ENCODE measurements around the gene AP2A1.

Gene AP2A1

DNA sequence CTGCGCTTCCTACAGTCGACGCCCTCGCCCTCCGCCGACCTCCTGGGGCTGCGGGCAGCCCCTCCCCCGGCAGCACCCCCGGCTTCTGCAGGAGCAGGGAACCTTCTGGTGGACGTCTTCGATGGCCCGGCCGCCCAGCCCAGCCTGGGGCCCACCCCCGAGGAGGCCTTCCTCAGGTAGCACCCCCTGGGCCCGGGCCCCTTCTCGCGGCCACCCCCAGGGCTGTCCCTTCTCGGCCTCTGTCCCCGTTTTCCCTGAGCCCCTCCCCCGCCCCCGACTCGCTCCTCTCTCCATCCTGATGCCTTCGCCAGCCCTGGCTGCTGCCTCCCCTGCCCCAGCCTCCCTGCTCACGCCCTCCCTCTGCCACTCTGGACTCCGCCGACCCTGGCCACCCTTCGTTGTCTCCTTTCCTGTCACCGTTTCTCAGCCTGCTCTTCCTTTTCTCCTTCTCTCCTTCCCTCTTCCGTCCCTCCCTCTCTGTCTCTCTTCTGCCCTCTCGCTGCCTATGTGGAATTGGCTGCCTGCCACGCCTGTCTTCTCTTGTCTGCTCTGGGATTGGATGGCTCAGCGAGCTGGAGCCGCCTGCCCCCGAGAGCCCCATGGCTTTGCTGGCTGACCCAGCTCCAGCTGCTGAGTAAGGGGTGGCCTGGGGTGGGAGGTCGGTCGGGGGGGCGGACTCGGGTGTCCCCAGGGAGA is 35.3 kb downstream of the AP2A1 start:
- Histone ChIP-seq H3K9me3 (ENCODE audit: low read depth, low read length) (no peaks in the 10 kb centered on the region), H3K27ac (no peak overlapping the region), H3K36me3 (ENCODE audit: insufficient read depth, low read length) (peaks cover 33% of the 10 kb centered on the region; the same call in 1 of the 2 replicates), H3K9ac (ENCODE audit: insufficient read length) (no peak overlapping the region), H3K4me3 (peak overlapping the region; percentile 68)
- peak; percentile 32 for DNase-seq (ENCODE audit: low read depth, low spot score)
- TF ChIP-seq FOXP2 (optimal IDR thresholded peaks at IDR 0.05; ENCODE audit: control extremely low read depth, extremely low read length, insufficient read depth) (no peak), POLR2AphosphoS5 (IDR thresholded peaks at IDR 0.05; ENCODE audit: borderline replicate concordance, low read depth, low read length) (no peak), EZH2 (IDR thresholded peaks at IDR 0.05) (no peak)

DNA sequence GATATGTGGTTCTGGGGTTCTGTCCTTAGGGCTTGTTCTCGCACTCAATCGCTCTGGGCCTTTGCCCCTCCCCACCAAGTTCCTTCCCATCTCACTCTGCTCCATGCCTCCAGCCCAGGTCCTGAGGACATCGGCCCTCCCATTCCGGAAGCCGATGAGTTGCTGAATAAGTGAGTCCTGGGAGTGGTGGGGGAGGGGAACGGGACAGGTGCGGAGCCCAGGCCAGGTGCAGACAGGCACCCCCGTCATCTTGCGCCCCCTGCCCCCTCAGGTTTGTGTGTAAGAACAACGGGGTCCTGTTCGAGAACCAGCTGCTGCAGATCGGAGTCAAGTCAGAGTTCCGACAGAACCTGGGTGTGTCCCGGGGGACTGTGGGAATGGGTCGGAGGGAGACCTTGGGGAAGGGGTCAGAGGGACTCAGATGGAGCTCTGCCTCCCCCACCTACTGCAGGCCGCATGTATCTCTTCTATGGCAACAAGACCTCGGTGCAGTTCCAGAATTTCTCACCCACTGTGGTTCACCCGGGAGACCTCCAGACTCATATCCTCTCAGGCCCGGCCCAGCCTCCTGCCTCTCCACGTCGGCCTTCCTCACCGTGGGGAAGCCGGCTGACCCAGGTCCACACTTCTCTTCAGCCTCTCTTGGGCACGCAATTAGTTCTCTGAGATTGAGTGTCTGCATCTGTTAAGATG is 36.2 kb downstream of the AP2A1 start:
- Histone ChIP-seq H3K9me3 (ENCODE audit: low read depth, low read length) (no peaks in the 10 kb centered on the region), H3K27ac (no peak overlapping the region), H3K36me3 (ENCODE audit: insufficient read depth, low read length) (peaks cover 31% of the 10 kb centered on the region; the same call in 1 of the 2 replicates), H3K4me3 (no peak overlapping the region), H3K9ac (ENCODE audit: insufficient read length) (no peak overlapping the region)
- no peak for DNase-seq (ENCODE audit: low read depth, low spot score)
- TF ChIP-seq POLR2AphosphoS5 (IDR thresholded peaks at IDR 0.05; ENCODE audit: borderline replicate concordance, low read depth, low read length) (no peak), EZH2 (IDR thresholded peaks at IDR 0.05) (no peak), FOXP2 (optimal IDR thresholded peaks at IDR 0.05; ENCODE audit: control extremely low read depth, extremely low read length, insufficient read depth) (no peak)

GRCh38 chr19:49803529-49803856 is 36.7 kb downstream of the AP2A1 start:
- no peak overlapping the region for H3K4me3 ChIP-seq
- H3K9ac ChIP-seq (ENCODE audit: insufficient read length): no peak overlapping the region
- no peak overlapping the region for H3K27ac ChIP-seq
- TF ChIP-seq POLR2AphosphoS5 (IDR thresholded peaks at IDR 0.05; ENCODE audit: borderline replicate concordance, low read depth, low read length) (no peak), EZH2 (IDR thresholded peaks at IDR 0.05) (no peak), FOXP2 (optimal IDR thresholded peaks at IDR 0.05; ENCODE audit: control extremely low read depth, extremely low read length, insufficient read depth) (no peak)
- peaks cover 33% of the 10 kb centered on the region; the same call in 1 of the 2 replicates for H3K36me3 ChIP-seq (ENCODE audit: insufficient read depth, low read length)
- no peaks in the 10 kb centered on the region for H3K9me3 ChIP-seq (ENCODE audit: low read depth, low read length)
- no peak for DNase-seq (ENCODE audit: low read depth, low spot score)

DNA sequence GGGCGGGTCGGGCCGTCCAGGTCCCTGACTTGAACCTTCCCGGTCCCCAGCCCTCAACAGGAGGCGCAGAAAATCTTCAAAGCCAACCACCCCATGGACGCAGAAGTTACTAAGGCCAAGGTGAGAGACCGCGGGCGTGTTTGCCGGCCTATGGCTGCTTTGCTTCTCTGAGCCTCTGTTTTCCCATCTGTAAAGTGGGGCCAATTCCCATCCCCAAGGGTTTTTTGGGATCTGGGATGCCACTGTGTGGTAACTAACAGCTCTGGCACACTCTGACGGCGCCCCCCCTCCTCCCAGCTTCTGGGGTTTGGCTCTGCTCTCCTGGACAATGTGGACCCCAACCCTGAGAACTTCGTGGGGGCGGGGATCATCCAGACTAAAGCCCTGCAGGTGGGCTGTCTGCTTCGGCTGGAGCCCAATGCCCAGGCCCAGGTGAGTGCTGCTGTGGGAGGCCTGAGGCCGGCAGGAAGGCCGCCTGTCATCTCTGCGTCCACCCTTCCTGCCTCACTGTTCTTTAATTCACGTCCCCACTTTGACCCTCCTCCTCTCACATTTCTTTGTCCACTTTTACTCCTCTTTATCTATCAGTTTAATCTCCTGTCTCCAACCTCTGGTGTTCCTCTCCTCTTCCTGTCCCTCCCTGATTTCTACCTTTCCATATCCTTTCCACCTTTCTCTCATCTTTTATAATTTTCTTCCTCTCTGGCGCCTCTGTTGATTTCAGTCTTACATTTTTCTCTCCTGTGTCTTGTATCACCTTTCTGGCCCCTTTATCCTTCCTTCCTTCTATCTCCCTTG is 39.2 kb downstream of the AP2A1 start:
- Histone ChIP-seq H3K9me3 (ENCODE audit: low read depth, low read length) (no peaks in the 10 kb centered on the region), H3K4me3 (no peak overlapping the region), H3K9ac (ENCODE audit: insufficient read length) (no peak overlapping the region), H3K27ac (no peak overlapping the region), H3K36me3 (ENCODE audit: insufficient read depth, low read length) (peaks cover 22% of the 10 kb centered on the region; the same call in 1 of the 2 replicates)
- no peak; the same call in 1 of the 2 replicates for TF ChIP-seq POLR2AphosphoS5 (IDR thresholded peaks at IDR 0.05; ENCODE audit: borderline replicate concordance, low read depth, low read length)
- TF ChIP-seq FOXP2 (optimal IDR thresholded peaks at IDR 0.05; ENCODE audit: control extremely low read depth, extremely low read length, insufficient read depth): no peak
- TF ChIP-seq EZH2 (IDR thresholded peaks at IDR 0.05): no peak
- DNase-seq (ENCODE audit: low read depth, low spot score): no peak

DNA sequence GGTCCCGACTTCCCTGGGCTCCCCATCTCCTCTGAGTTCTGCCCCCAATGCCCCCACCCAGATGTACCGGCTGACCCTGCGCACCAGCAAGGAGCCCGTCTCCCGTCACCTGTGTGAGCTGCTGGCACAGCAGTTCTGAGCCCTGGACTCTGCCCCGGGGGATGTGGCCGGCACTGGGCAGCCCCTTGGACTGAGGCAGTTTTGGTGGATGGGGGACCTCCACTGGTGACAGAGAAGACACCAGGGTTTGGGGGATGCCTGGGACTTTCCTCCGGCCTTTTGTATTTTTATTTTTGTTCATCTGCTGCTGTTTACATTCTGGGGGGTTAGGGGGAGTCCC is 39.8 kb downstream of the AP2A1 start:
- Histone ChIP-seq H3K9me3 (ENCODE audit: low read depth, low read length) (no peaks in the 10 kb centered on the region), H3K4me3 (no peak overlapping the region), H3K9ac (ENCODE audit: insufficient read length) (no peak overlapping the region), H3K36me3 (ENCODE audit: insufficient read depth, low read length) (peaks cover 22% of the 10 kb centered on the region; the same call in 1 of the 2 replicates), H3K27ac (no peak overlapping the region)
- TF ChIP-seq POLR2AphosphoS5 (IDR thresholded peaks at IDR 0.05; ENCODE audit: borderline replicate concordance, low read depth, low read length): no peak
- no peak for TF ChIP-seq FOXP2 (optimal IDR thresholded peaks at IDR 0.05; ENCODE audit: control extremely low read depth, extremely low read length, insufficient read depth)
- TF ChIP-seq EZH2 (IDR thresholded peaks at IDR 0.05): no peak
- no peak for DNase-seq (ENCODE audit: low read depth, low spot score)

- Histone ChIP-seq H3K4me3 (no peak overlapping the region), H3K9me3 (ENCODE audit: low read depth, low read length) (no peaks in the 10 kb centered on the region), H3K27ac (0 out of 2 replicates have a peak overlapping the region, but pooled peaks have one; percentile 9), H3K36me3 (ENCODE audit: insufficient read depth, low read length) (peaks cover 22% of the 10 kb centered on the region; the same call in 1 of the 2 replicates), H3K9ac (ENCODE audit: insufficient read length) (no peak overlapping the region)
- no peak for DNase-seq (ENCODE audit: low read depth, low spot score)
- TF ChIP-seq FOXP2 (optimal IDR thresholded peaks at IDR 0.05; ENCODE audit: control extremely low read depth, extremely low read length, insufficient read depth) (no peak), POLR2AphosphoS5 (IDR thresholded peaks at IDR 0.05; ENCODE audit: borderline replicate concordance, low read depth, low read length) (no peak), EZH2 (IDR thresholded peaks at IDR 0.05) (no peak)
Measured at GRCh38 chr19:49807058-49807903, 40.5 kb downstream of the AP2A1 start.

- no peak overlapping the region for H3K9ac ChIP-seq (ENCODE audit: insufficient read length)
- DNase-seq (ENCODE audit: low read depth, low spot score): no peak
- TF ChIP-seq FOXP2 (optimal IDR thresholded peaks at IDR 0.05; ENCODE audit: control extremely low read depth, extremely low read length, insufficient read depth): no peak
- no peak for TF ChIP-seq EZH2 (IDR thresholded peaks at IDR 0.05)
- no peak; the same call in 1 of the 2 replicates for TF ChIP-seq POLR2AphosphoS5 (IDR thresholded peaks at IDR 0.05; ENCODE audit: borderline replicate concordance, low read depth, low read length)
- H3K36me3 ChIP-seq (ENCODE audit: insufficient read depth, low read length): peaks cover 18% of the 10 kb centered on the region; the same call in 1 of the 2 replicates
- H3K9me3 ChIP-seq (ENCODE audit: low read depth, low read length): no peaks in the 10 kb centered on the region
- H3K27ac ChIP-seq: 0 out of 2 replicates have a peak overlapping the region, but pooled peaks have one; percentile 9
- H3K4me3 ChIP-seq: no peak overlapping the region
Measured at GRCh38 chr19:49807904-49808675, 41.3 kb downstream of the AP2A1 start.
